Spleen (tissue), 11 donors: ENCODE measurements around the gene SOSTDC1. TPM values are rescaled to one million over a fixed set of nuclear protein-coding genes. Genes with fewer than 3 reads are reported as not detected.

Experiments used
- DNase-seq: peaks from one replicate; pipeline ENCODE4 v3.0.0-alpha.2; 2020
- H3K27ac ChIP-seq, 8 donors: fragments of 200-600 bp; sonication (generic) in 7 of 8; 1 replicate in 4 of 8; 2 replicates in 4 of 8; pipeline versions ENCODE4 v1.5.0 to v1.8.0; 2016 to 2021; ENCODE audit warnings: inconsistent platforms in 4 of 8, mild to moderate bottlenecking in 4 of 8, moderate library complexity in 1 of 8
- H3K27me3 ChIP-seq, 7 donors: fragments of 200-600 bp; sonication (generic) in 6 of 7; replicated peaks in 1 of 7; 1 replicate in 4 of 7; 2 replicates in 3 of 7; pipeline versions ENCODE4 v1.5.0 to v1.8.0; 2016 to 2021; ENCODE audit warnings: inconsistent platforms in 3 of 7, mild to moderate bottlenecking in 1 of 7
- H3K36me3 ChIP-seq, 6 donors: fragments of 200-600 bp; sonication (generic) in 5 of 6; 1 replicate in 4 of 6; 2 replicates in 2 of 6; pipeline versions ENCODE4 v1.5.0 to v1.8.0; 2016 to 2021; ENCODE audit warnings: inconsistent platforms in 2 of 6
- H3K4me1 ChIP-seq, 6 donors: fragments of 200-600 bp; sonication (generic) in 5 of 6; 1 replicate in 3 of 6; 2 replicates in 3 of 6; pipeline versions ENCODE4 v1.5.0 to v1.8.0; 2016 to 2021; ENCODE audit warnings: inconsistent platforms in 3 of 6
- H3K4me3 ChIP-seq, 8 donors: fragments of 200-600 bp; sonication (generic) in 7 of 8; 1 replicate in 4 of 8; 2 replicates in 4 of 8; pipeline versions ENCODE4 v1.5.0 to v1.8.0; 2016 to 2021; ENCODE audit warnings: inconsistent platforms in 4 of 8, mild to moderate bottlenecking in 4 of 8, moderate library complexity in 2 of 8
- H3K9me3 ChIP-seq, 8 donors: fragments of 200-600 bp; sonication (generic) in 7 of 8; 1 replicate in 4 of 8; 2 replicates in 4 of 8; pipeline versions ENCODE4 v1.5.0 to v1.8.0; 2016 to 2021; ENCODE audit warnings: inconsistent platforms in 4 of 8
- POLR2A ChIP-seq, 3 donors: fragments of 450-650 bp; IDR thresholded peaks; one replicate each; pipeline ENCODE4 v1.5.1; 2017; ENCODE audit warnings: antibody characterized with exemption in 3 of 3, mild to moderate bottlenecking in 1 of 3
- POLR2AphosphoS5 ChIP-seq, 3 donors: sonication (generic); formaldehyde crosslinking; IDR thresholded peaks; one replicate each; pipeline ENCODE4 v1.5.1; 2017; ENCODE audit warnings: antibody characterized with exemption in 3 of 3
- WGBS, 5 donors: extraction: QIAGEN DNeasy Blood & Tissue Kit in 3 of 5; methylation state at CpG; one replicate each; pipeline versions ENCODE4 v1.1.5 to v1.1.7; 2013 to 2018; 5-methylcytosine and 5-hydroxymethylcytosine counted together
- intact Hi-C: fragments of 100-400 bp; cut with DNase I; formaldehyde crosslinking; loops from one replicate; pipeline ENCODE4 v1.15.0; 2023; ENCODE audit warnings: low total_unique reads
- polyA plus RNA-seq, 3 donors: library from polyadenylated mRNA; stranded (reverse); fragments of 200-250 nt; gene quantifications; one replicate each; pipeline ENCODE4 v1.2.1, GENCODE V29; 2013
- total RNA-seq, 7 donors: library from RNA; depleted of rRNA in 3 of 7; stranded (reverse); fragments of >200 nt in 3 of 7; fragmentation: NEBNext Ultra II Directional in 4 of 7; extraction: Animal tissue kit (Norgen Biotek cat#: 25700) in 4 of 7; gene quantifications; one replicate each; pipeline versions ENCODE4 v1.1.0 to v1.2.1, GENCODE V29; 2016 to 2021
- TF ChIP-seq, protein P1 (sequence below), 11 experiments: fragments of 200-600 bp in 7 of 11; fragments of 450-650 bp in 4 of 11; sonication (generic) in 4 of 11; IDR thresholded peaks in 8 of 11; conservative IDR thresholded peaks in 3 of 11; 1 replicate in 7 of 11; 2 replicates in 4 of 11; pipeline versions ENCODE4 v1.4.0 to v1.8.0; 2016 to 2021; ENCODE audit warnings: antibody characterized with exemption in 11 of 11, inconsistent platforms in 4 of 11, mild to moderate bottlenecking in 1 of 11
- donor health status: healthy with polysubstance abuse.
- donor health status: DM: no; HTN: no; CAD: no; lungs with moderate emphysema.
- donor health status: DM: no; HTN: no; CAD: no.
- donor health status: Bipolar disorder and iron deficiency.
- donor health status: healthy.
- donor health status: DM: no; HTN: no; CAD: no.
- donor health status: DM: yes; HTN: yes; CAD: no.

SOSTDC1 gene
- total and polyA plus RNA-seq, 10 donors, result not detected

DNA sequence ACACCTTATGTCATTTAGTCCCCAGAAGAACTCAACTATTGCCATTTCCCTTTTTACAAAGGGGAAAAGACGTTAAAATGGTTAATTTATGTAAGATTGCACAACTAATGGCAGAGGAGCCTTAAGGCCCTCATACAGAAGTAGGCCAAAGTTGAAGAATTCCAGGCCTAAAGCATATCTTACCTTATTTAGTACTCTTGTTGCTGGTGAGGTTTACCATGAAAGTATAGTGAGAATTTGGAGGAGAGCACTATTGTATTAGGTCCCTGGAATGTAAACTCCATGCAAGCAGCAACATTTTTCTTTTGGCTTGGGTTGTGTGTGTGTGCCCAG lies 43.5 kb downstream of the SOSTDC1 start:
- no peak for DNase-seq
- 36 to 55% (median 46%) methylated on average over 1 of the region's 1 CpG for whole genome bisulfite sequencing, 5 donors
- Histone ChIP-seq H3K27me3 (no peaks in the 10 kb centered on the region), H3K4me1 (peaks cover 3 to 22% (median 18%) of the 10 kb centered on the region in 6 donors), H3K4me3 (peak overlapping the region in 1 of 8 donors; percentile 86), H3K36me3 (no peaks in the 10 kb centered on the region), H3K27ac (peak overlapping the region; percentile 77 to 97 (median 94)), H3K9me3 (no peaks in the 10 kb centered on the region)
- TF ChIP-seq POLR2A (IDR thresholded peaks at IDR 0.05), result no peak
- TF ChIP-seq, protein P1, sequence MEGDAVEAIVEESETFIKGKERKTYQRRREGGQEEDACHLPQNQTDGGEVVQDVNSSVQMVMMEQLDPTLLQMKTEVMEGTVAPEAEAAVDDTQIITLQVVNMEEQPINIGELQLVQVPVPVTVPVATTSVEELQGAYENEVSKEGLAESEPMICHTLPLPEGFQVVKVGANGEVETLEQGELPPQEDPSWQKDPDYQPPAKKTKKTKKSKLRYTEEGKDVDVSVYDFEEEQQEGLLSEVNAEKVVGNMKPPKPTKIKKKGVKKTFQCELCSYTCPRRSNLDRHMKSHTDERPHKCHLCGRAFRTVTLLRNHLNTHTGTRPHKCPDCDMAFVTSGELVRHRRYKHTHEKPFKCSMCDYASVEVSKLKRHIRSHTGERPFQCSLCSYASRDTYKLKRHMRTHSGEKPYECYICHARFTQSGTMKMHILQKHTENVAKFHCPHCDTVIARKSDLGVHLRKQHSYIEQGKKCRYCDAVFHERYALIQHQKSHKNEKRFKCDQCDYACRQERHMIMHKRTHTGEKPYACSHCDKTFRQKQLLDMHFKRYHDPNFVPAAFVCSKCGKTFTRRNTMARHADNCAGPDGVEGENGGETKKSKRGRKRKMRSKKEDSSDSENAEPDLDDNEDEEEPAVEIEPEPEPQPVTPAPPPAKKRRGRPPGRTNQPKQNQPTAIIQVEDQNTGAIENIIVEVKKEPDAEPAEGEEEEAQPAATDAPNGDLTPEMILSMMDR (IDR thresholded peaks at IDR 0.05 in 8 of 11, conservative IDR thresholded peaks at IDR 0.05 in 3 of 11), result no peak
- TF ChIP-seq POLR2AphosphoS5 (IDR thresholded peaks at IDR 0.05), result no peak
- intact Hi-C loops, result no loop called here

DNA sequence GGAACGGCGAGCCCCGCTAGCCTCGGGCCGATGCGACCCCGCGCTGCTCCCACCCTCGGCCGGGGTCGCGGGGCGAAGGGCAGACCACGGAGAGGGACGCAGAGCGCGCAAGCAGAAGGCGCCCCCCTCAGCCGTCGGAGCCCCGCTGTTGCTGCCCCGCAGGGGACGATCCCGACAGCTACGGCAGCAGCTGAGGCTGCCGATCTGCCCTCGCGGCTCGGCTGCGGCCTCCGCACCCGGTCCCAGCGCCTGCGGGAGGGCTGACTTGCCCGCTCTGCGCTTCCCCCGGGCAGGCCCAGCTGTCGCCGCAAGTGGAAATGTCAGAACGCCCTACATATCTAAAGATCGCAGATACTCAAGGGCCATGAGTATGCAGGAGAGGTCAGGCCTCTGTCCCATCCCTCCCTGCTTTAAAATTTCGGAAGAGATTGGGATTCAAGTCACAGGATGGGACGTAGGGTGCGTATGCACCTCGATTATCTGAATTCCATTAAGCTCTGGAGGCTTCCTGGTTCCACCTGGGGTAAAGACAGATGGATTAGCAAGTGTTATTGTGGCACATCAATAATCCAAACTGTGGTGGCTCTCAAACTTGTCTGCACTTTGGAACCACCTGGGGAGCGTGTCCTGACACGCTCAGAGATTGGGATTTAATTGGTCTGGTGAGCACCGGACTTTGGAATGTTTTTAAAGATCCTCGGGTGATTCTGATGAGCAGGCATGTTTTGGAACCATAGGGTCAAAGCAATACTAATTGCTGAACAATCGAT lies 44.0 kb downstream of the SOSTDC1 start, which contains the start of gene CRPPA:
TSS of gene CRPPA (minus strand) at position 206 of the 770 bp plus-strand sequence. CDS start 216 bp downstream, outside the sequence.
- intact Hi-C loops, result no loop called here
- Histone ChIP-seq H3K27me3 (no peaks in the 10 kb centered on the region), H3K36me3 (no peaks in the 10 kb centered on the region), H3K4me3 (peak within 1 kb of the TSS; percentile 51 to 86 (median 57)), H3K27ac (peak within 1 kb of the TSS; percentile 77 to 97 (median 94)), H3K4me1 (peaks cover 3 to 22% (median 18%) of the 10 kb centered on the region in 6 donors), H3K9me3 (no peaks in the 10 kb centered on the region)
- DNase-seq, result peak; percentile 84
- WGBS, 5 donors, result 11 to 30% (median 15%) methylated on average over 17 to 50 of the region's 50 CpGs
- peak in 1 of 3 donors; percentile 7 for TF ChIP-seq POLR2AphosphoS5 (IDR thresholded peaks at IDR 0.05)
- no peak for TF ChIP-seq POLR2A (IDR thresholded peaks at IDR 0.05)

DNA sequence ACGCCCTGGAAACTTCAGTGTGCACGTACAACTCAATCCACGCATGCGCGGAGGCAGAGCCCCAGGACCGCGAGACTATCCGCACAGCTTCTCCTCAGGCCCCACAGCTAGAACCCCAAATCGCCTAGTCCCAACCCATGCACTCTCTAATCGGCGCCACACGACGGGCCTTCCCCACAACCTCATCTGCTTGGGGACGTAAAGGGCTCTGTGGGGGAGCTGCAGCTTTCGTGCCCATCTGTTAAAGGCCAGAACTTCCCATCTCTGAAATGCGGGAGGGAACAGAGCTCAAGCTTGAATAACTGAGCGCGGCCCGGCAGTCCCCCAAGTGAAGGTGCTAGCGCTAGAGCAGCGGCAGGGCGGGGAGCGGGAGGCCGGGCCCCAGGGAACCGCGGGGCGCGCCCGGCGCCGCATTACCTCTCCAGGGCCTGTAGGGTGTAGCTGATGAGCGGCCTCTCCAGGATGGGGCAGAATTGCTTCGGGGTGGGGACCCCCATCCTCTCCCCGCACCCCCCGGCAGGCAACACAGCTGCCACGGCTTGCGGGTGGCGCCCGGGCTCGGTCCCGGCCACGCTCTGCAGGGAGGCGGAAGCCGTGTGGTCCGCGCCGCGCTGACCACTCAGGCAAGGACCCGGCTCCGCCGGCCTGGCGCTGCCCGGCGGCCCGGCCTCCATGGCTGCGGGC lies 44.7 kb downstream of the SOSTDC1 start:
- peak; percentile 93 for DNase-seq
- no peaks in the 10 kb centered on the region for H3K27me3 ChIP-seq
- no peaks in the 10 kb centered on the region for H3K9me3 ChIP-seq
- peak overlapping the region; percentile 51 to 86 (median 57) for H3K4me3 ChIP-seq
- TF ChIP-seq POLR2AphosphoS5 (IDR thresholded peaks at IDR 0.05) (peak; percentile 84 to 95 (median 91)), POLR2A (IDR thresholded peaks at IDR 0.05) (peak in 1 of 3 donors; percentile 58)
- TF ChIP-seq, protein P1 (IDR thresholded peaks at IDR 0.05 in 8 of 11, conservative IDR thresholded peaks at IDR 0.05 in 3 of 11), result peak in 8 of 11 experiments; percentile 3 to 55 (median 42)
- peak overlapping the region; percentile 77 to 97 (median 94) for H3K27ac ChIP-seq
- WGBS, 5 donors, result 0 to 2% (median 1%) methylated on average over 22 to 56 of the region's 56 CpGs
- intact Hi-C loops, result no loop called here
- H3K4me1 ChIP-seq, result peaks cover 3 to 22% (median 18%) of the 10 kb centered on the region in 6 donors
- H3K36me3 ChIP-seq, result no peaks in the 10 kb centered on the region

DNA sequence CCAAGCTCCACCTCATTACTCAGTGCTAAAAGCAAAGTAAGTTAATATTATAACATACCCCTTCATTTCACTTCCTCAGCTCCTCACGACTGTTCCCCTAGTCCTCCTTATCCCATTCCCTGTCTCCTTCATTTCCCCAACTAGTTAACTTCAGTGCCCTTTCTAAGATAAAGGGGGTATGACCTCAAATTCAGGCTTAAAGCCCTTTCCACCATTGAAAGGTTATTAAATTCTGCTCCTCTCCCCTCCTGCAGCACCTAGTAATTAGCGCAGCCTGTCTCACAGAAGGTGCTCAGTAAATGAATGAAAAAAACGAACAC lies 45.2 kb downstream of the SOSTDC1 start:
- 0 to 6% (median 1%) methylated on average over 3 of the region's 3 CpGs for WGBS, 5 donors
- no peaks in the 10 kb centered on the region for H3K36me3 ChIP-seq
- peak overlapping the region; percentile 51 to 86 (median 57) for H3K4me3 ChIP-seq
- peak overlapping the region in 7 of 8 donors; percentile 91 to 97 (median 95) for H3K27ac ChIP-seq
- H3K4me1 ChIP-seq, result peaks cover 3 to 22% (median 18%) of the 10 kb centered on the region in 6 donors
- H3K27me3 ChIP-seq, result no peaks in the 10 kb centered on the region
- intact Hi-C loops, result no loop called here
- no peak for TF ChIP-seq POLR2A (IDR thresholded peaks at IDR 0.05)
- TF ChIP-seq POLR2AphosphoS5 (IDR thresholded peaks at IDR 0.05), result no peak
- TF ChIP-seq, protein P1 (IDR thresholded peaks at IDR 0.05 in 8 of 11, conservative IDR thresholded peaks at IDR 0.05 in 3 of 11), result no peak
- no peak for DNase-seq
- H3K9me3 ChIP-seq, result no peaks in the 10 kb centered on the region
